ENCODE data around the gene TMEM43. TPM values are rescaled to one million over a fixed set of nuclear protein-coding genes. Genes with fewer than 3 reads are reported as not detected.

The TMEM43 gene
- total RNA-seq, 6 experiments from 2014 or later: 73.3 to 90.8 (median 80.7) TPM

- peaks cover 39% of the 10 kb centered on the region for H3K36me3 Mint-ChIP-seq (ENCODE audit: low read depth)
- H3K27ac Mint-ChIP-seq: no peak overlapping the region
- H3K9me3 Mint-ChIP-seq: no peaks in the 10 kb centered on the region
- no peak for TF ChIP-seq CTCF (IDR thresholded peaks at IDR 0.05)
- peaks cover 8% of the 10 kb centered on the region; the same call in 1 of the 2 replicates for H3K4me1 Mint-ChIP-seq (ENCODE audit: low read depth)
- no peak overlapping the region for H3K4me3 Mint-ChIP-seq
- no peak for DNase-seq
- no peaks in the 10 kb centered on the region for H3K27me3 Mint-ChIP-seq (ENCODE audit: insufficient read depth)
These were observed 62.1 kb downstream of the TMEM43 start for GRCh38 chr3:14186854-14187458.

GRCh38 chr3:14188041-14188754 lies 63.3 kb downstream of the TMEM43 start:
- no peak for TF ChIP-seq CTCF (IDR thresholded peaks at IDR 0.05)
- Mint-ChIP-seq H3K27ac (no peak overlapping the region), H3K4me3 (no peak overlapping the region), H3K4me1 (ENCODE audit: low read depth) (peaks cover 8% of the 10 kb centered on the region; the same call in 1 of the 2 replicates), H3K36me3 (ENCODE audit: low read depth) (peaks cover 39% of the 10 kb centered on the region), H3K27me3 (ENCODE audit: insufficient read depth) (no peaks in the 10 kb centered on the region), H3K9me3 (no peaks in the 10 kb centered on the region)
- DNase-seq: no peak

Other genes starting within 250 kb of the TMEM43 start
- gene WNT7A, start 245.0 kb upstream of the TMEM43 start, total RNA-seq (2021; fragmentation: NEBNext Ultra II Directional; extraction: Animal tissue kit (Norgen Biotek cat#: 25700)): not detected
- 10 to 100 TPM in 3 of 6 experiments, 1 to 10 TPM in 3; 9.4 to 12.0 (median 10.1) TPM for gene CHCHD4, start 182 bp upstream of the TMEM43 start, total RNA-seq (2021; fragmentation: NEBNext Ultra II Directional; extraction: Animal tissue kit (Norgen Biotek cat#: 25700))
- 10 to 100 TPM; 38.7 to 40.3 (median 39.5) TPM for gene XPC, start 53.5 kb downstream of the TMEM43 start, total RNA-seq (2021; fragmentation: NEBNext Ultra II Directional; extraction: Animal tissue kit (Norgen Biotek cat#: 25700))
- gene LSM3, start 53.8 kb downstream of the TMEM43 start, total RNA-seq (2021; fragmentation: NEBNext Ultra II Directional; extraction: Animal tissue kit (Norgen Biotek cat#: 25700)): 10 to 100 TPM; 15.5 to 21.1 (median 18.7) TPM